Activated effector memory CD4-positive, alpha-beta T cell treated with anti-CD3 and anti-CD28 coated beads, Interleukin-2, amount 50 U/mL, for 16 hours (primary cell): ENCODE data around the gene HIP1.

Experiments
- DNase-seq: peaks from one replicate; pipeline ENCODE4 v3.0.0-alpha.2; 2020

HIP1 gene

GRCh38 chr7:75669579-75669978, 69.2 kb downstream of the HIP1 start:
- no peak for DNase-seq

- DNase-seq, result no peak
These were observed 70.8 kb downstream of the HIP1 start for GRCh38 chr7:75667938-75668337.

GRCh38 chr7:75663302-75663907, 75.3 kb downstream of the HIP1 start:
- no peak for DNase-seq

GRCh38 chr7:75662579-75663301, 76.0 kb downstream of the HIP1 start:
- no peak for DNase-seq

- no peak for DNase-seq
These were observed 78.0 kb downstream of the HIP1 start for GRCh38 chr7:75660566-75661215.

- DNase-seq, result no peak
These were observed 79.9 kb downstream of the HIP1 start for GRCh38 chr7:75658802-75659201.

GRCh38 chr7:75658369-75658768, 80.4 kb downstream of the HIP1 start:
- no peak for DNase-seq

GRCh38 chr7:75657866-75658265, 80.9 kb downstream of the HIP1 start:
- DNase-seq, result no peak

- no peak for DNase-seq
These were observed 82.0 kb downstream of the HIP1 start for GRCh38 chr7:75656740-75657139.

- no peak for DNase-seq
These were observed 83.2 kb downstream of the HIP1 start for GRCh38 chr7:75655536-75655935.

- no peak for DNase-seq
These were observed 83.9 kb downstream of the HIP1 start for GRCh38 chr7:75654855-75655254.

- DNase-seq, result no peak
These were observed 85.1 kb downstream of the HIP1 start for GRCh38 chr7:75653651-75654050.

- no peak for DNase-seq
These were observed 86.0 kb downstream of the HIP1 start for GRCh38 chr7:75652788-75653187.

GRCh38 chr7:75650681-75651080, 88.1 kb downstream of the HIP1 start:
- DNase-seq, result no peak

GRCh38 chr7:75650062-75650461, 88.7 kb downstream of the HIP1 start:
- DNase-seq, result no peak

- DNase-seq, result no peak
These were observed 89.3 kb downstream of the HIP1 start for GRCh38 chr7:75649462-75649861.

GRCh38 chr7:75647709-75648438, 90.9 kb downstream of the HIP1 start:
- DNase-seq, result no peak

- no peak for DNase-seq
These were observed 92.1 kb downstream of the HIP1 start for GRCh38 chr7:75646571-75647102.

GRCh38 chr7:75645570-75645969, 93.2 kb downstream of the HIP1 start:
- no peak for DNase-seq

- no peak for DNase-seq
These were observed 94.2 kb downstream of the HIP1 start for GRCh38 chr7:75644589-75644988.

- peak; percentile 85 for DNase-seq
These were observed 95.8 kb downstream of the HIP1 start for GRCh38 chr7:75642810-75643486.

GRCh38 chr7:75640201-75640600, 98.5 kb downstream of the HIP1 start:
- no peak for DNase-seq

- no peak for DNase-seq
These were observed 98.9 kb downstream of the HIP1 start for GRCh38 chr7:75639886-75640190.
